HG02610 (cell line): ENCODE results near the gene GAPDH.
"Not testable (repeated sequence)": the region's sequence is repeated elsewhere in the genome, so short reads cannot be mapped to it uniquely, and the experiment has no call there.

Experiments
- ATAC-seq: cut with Tn5 transposase; IDR thresholded peaks from one replicate; pipeline ENCODE4 v1.9.1; 2021; ENCODE audit warnings: mild to moderate bottlenecking, moderate library complexity; ENCODE audit not compliant: unreplicated experiment

GAPDH gene

GRCh38 chr12:6528539-6529235 lies 5.6 kb upstream of the GAPDH start:
- no peak for ATAC-seq

- no peak for ATAC-seq
Measured at GRCh38 chr12:6529291-6529737, 5.0 kb upstream of the GAPDH start.

- ATAC-seq = no peak
Measured at GRCh38 chr12:6530576-6531260, 3.6 kb upstream of the GAPDH start.

GRCh38 chr12:6532051-6532926 lies 2.0 kb upstream of the GAPDH start:
- no peak for ATAC-seq

- peak; percentile 13 for ATAC-seq
Measured at GRCh38 chr12:6532927-6533652, 1.2 kb upstream of the GAPDH start.

GRCh38 chr12:6533653-6533922 lies 729 bp upstream of the GAPDH start:
- peak; percentile 5 for ATAC-seq

- ATAC-seq = no peak
Measured at GRCh38 chr12:6534695-6534944, 303 bp downstream of the GAPDH start.

- peak; percentile 8 for ATAC-seq
Measured at GRCh38 chr12:6534945-6535696, 804 bp downstream of the GAPDH start.

- ATAC-seq = no peak
Measured at GRCh38 chr12:6535697-6535946, 1.3 kb downstream of the GAPDH start.

- ATAC-seq = no peak
Measured at GRCh38 chr12:6535960-6536847, 1.9 kb downstream of the GAPDH start.

GRCh38 chr12:6536894-6537579 lies 2.7 kb downstream of the GAPDH start:
- no peak for ATAC-seq

GRCh38 chr12:6537580-6538419 lies 3.5 kb downstream of the GAPDH start:
- not testable (repeated sequence) for ATAC-seq

GRCh38 chr12:6538420-6539313 lies 4.3 kb downstream of the GAPDH start:
- ATAC-seq = no peak

GRCh38 chr12:6539314-6539682 lies 5.0 kb downstream of the GAPDH start:
- no peak for ATAC-seq

- no peak for ATAC-seq
Measured at GRCh38 chr12:6539707-6540134, 5.4 kb downstream of the GAPDH start.

- no peak for ATAC-seq
Measured at GRCh38 chr12:6540181-6540877, 6.0 kb downstream of the GAPDH start.
